H9 (cell line): Measurements from ENCODE around the gene CDH18. TPM values are rescaled to one million over a fixed set of nuclear protein-coding genes. Genes with fewer than 3 reads are reported as not detected.

Experiments used
- DNase-seq: peaks from one replicate; pipeline ENCODE4 v3.0.0-alpha.2; 2017
- H2AFZ ChIP-seq: one replicate; pipeline ENCODE4 v1.6.1; 2013; ENCODE audit warnings: mild to moderate bottlenecking, low read length, control low read depth, moderate library complexity
- H2AK5ac ChIP-seq: 2 replicates; pipeline ENCODE4 v1.6.1; 2013; ENCODE audit warnings: low read length, control low read depth, mixed read lengths; ENCODE audit not compliant: insufficient read length
- H2BK120ac ChIP-seq: one replicate; pipeline ENCODE4 v1.6.1; 2013; ENCODE audit warnings: low read depth, mild to moderate bottlenecking, low read length, control low read depth, inconsistent platforms; ENCODE audit not compliant: poor library complexity, severe bottlenecking
- H2BK12ac ChIP-seq: 2 replicates; pipeline ENCODE4 v1.6.1; 2013; ENCODE audit warnings: low read length, control low read depth, mixed read lengths, low read depth; ENCODE audit not compliant: insufficient read length
- H2BK15ac ChIP-seq: 2 replicates; pipeline ENCODE4 v1.6.1; 2013; ENCODE audit warnings: low read depth, low read length, control low read depth
- H2BK20ac ChIP-seq: one replicate; pipeline ENCODE4 v1.6.1; 2013; ENCODE audit warnings: low read depth, mild to moderate bottlenecking, low read length, control low read depth, inconsistent platforms; ENCODE audit not compliant: poor library complexity, severe bottlenecking
- H2BK5ac ChIP-seq: 2 replicates; pipeline ENCODE4 v1.6.1; 2013; ENCODE audit warnings: low read length, control low read depth, mixed read lengths; ENCODE audit not compliant: insufficient read length
- H3K14ac ChIP-seq: 2 replicates; pipeline ENCODE4 v1.6.1; 2013; ENCODE audit warnings: low read length, control low read depth; ENCODE audit not compliant: insufficient read depth
- H3K18ac ChIP-seq: 2 replicates; pipeline ENCODE4 v1.6.1; 2013; ENCODE audit warnings: low read depth, mild to moderate bottlenecking, mixed read lengths, low read length, control low read depth; ENCODE audit not compliant: insufficient read length
- H3K23ac ChIP-seq: 2 replicates; pipeline ENCODE4 v1.6.1; 2013; ENCODE audit warnings: low read length, control low read depth, mixed read lengths, low read depth; ENCODE audit not compliant: insufficient read length
- H3K23me2 ChIP-seq: 2 replicates; pipeline ENCODE4 v1.6.1; 2013; ENCODE audit warnings: low read depth, mild to moderate bottlenecking, mixed read lengths, low read length, control low read depth; ENCODE audit not compliant: insufficient read length, poor library complexity, severe bottlenecking
- H3K27ac ChIP-seq: 2 replicates; pipeline ENCODE4 v1.5.1; 2013; ENCODE audit warnings: low read length, control low read depth, mixed read lengths, low read depth; ENCODE audit not compliant: insufficient read length
- H3K27me3 ChIP-seq: 2 replicates; pipeline ENCODE4 v1.6.1; 2013; ENCODE audit warnings: low read length, control low read depth, inconsistent platforms; ENCODE audit not compliant: insufficient read depth
- H3K4ac ChIP-seq: 2 replicates; pipeline ENCODE4 v1.6.1; 2013; ENCODE audit warnings: low read depth, mild to moderate bottlenecking, control low read depth, inconsistent platforms, low read length, moderate library complexity
- H3K4me1 ChIP-seq: 2 replicates; pipeline ENCODE4 v1.6.1; 2013; ENCODE audit warnings: low read length, control low read depth, inconsistent platforms; ENCODE audit not compliant: insufficient read depth
- H3K4me2 ChIP-seq: 2 replicates; pipeline ENCODE4 v1.6.1; 2013; ENCODE audit warnings: low read length, control low read depth, mixed read lengths; ENCODE audit not compliant: insufficient read length, insufficient read depth
- H3K56ac ChIP-seq: 2 replicates; pipeline ENCODE4 v1.6.1; 2013; ENCODE audit warnings: low read depth, mild to moderate bottlenecking, mixed read lengths, low read length, control low read depth; ENCODE audit not compliant: insufficient read length
- H3K79me1 ChIP-seq: 2 replicates; pipeline ENCODE4 v1.6.1; 2013; ENCODE audit warnings: low read depth, mild to moderate bottlenecking, moderate library complexity, low read length, control low read depth, inconsistent platforms; ENCODE audit not compliant: insufficient read depth, poor library complexity, severe bottlenecking
- H3K79me2 ChIP-seq: 2 replicates; pipeline ENCODE4 v1.6.1; 2013; ENCODE audit warnings: low read length, control low read depth, inconsistent platforms; ENCODE audit not compliant: insufficient read depth
- H3K9ac ChIP-seq: 2 replicates; pipeline ENCODE4 v1.6.1; 2013; ENCODE audit warnings: low read length, control low read depth, mixed read lengths; ENCODE audit not compliant: insufficient read length; ENCODE audit errors: extremely low read depth
- H3K9me3 ChIP-seq: one replicate; pipeline ENCODE4 v1.6.1; 2013; ENCODE audit warnings: low read depth, low read length, inconsistent platforms; ENCODE audit not compliant: control insufficient read depth
- H3T11ph ChIP-seq: one replicate; pipeline ENCODE4 v1.6.1; 2013; ENCODE audit warnings: mild to moderate bottlenecking, low read length, control low read depth, inconsistent platforms
- H4K20me1 ChIP-seq: one replicate; pipeline ENCODE4 v1.6.1; 2013; ENCODE audit not compliant: control insufficient read depth, insufficient read length, insufficient read depth
- H4K5ac ChIP-seq: 2 replicates; pipeline ENCODE4 v1.6.1; 2013; ENCODE audit warnings: low read depth, mild to moderate bottlenecking, mixed read lengths, low read length, control low read depth; ENCODE audit not compliant: insufficient read length
- H4K8ac ChIP-seq: replicated peaks from 2 replicates; pipeline ENCODE4 v1.6.1; 2013; ENCODE audit warnings: low read length, control low read depth, mixed read lengths, low read depth; ENCODE audit not compliant: insufficient read length
- H4K91ac ChIP-seq: 2 replicates; pipeline ENCODE4 v1.6.1; 2013; ENCODE audit warnings: low read depth, mild to moderate bottlenecking, moderate library complexity, mixed read lengths, low read length, control low read depth; ENCODE audit not compliant: insufficient read length
- H3K27ac Mint-ChIP-seq, 3 experiments: 2 replicates in 2 of 3; 3 replicates in 1 of 3; pipeline ENCODE4 v1.8.0; 2020 to 2021; ENCODE audit warnings: mixed read lengths in 3 of 3, mild to moderate bottlenecking in 1 of 3, moderate library complexity in 1 of 3
- H3K27me3 Mint-ChIP-seq: 2 replicates; pipeline ENCODE4 v1.8.0; 2021; ENCODE audit warnings: low read depth, mild to moderate bottlenecking, moderate library complexity, mixed read lengths
- H3K36me3 Mint-ChIP-seq, 3 experiments: 2 replicates in 2 of 3; 3 replicates in 1 of 3; pipeline ENCODE4 v1.8.0; 2020 to 2021; ENCODE audit warnings: low read depth in 3 of 3, mixed read lengths in 3 of 3; ENCODE audit not compliant: insufficient read depth in 1 of 3
- H3K4me1 Mint-ChIP-seq, 2 experiments: 2 replicates each; pipeline ENCODE4 v1.8.0; 2020; ENCODE audit warnings: mixed read lengths in 2 of 2
- H3K4me3 Mint-ChIP-seq, 2 experiments: 2 replicates in 1 of 2; 3 replicates in 1 of 2; pipeline ENCODE4 v1.8.0; 2020 to 2021; ENCODE audit warnings: mild to moderate bottlenecking in 2 of 2, mixed read lengths in 2 of 2, moderate library complexity in 1 of 2
- H3K9me3 Mint-ChIP-seq, 2 experiments: 2 replicates in 1 of 2; 3 replicates in 1 of 2; pipeline ENCODE4 v1.8.0; 2020; ENCODE audit warnings: mild to moderate bottlenecking in 2 of 2, mixed read lengths in 2 of 2, moderate library complexity in 1 of 2
- CTCF ChIP-seq: fragments of 200-600 bp; sonication (generic); conservative IDR thresholded peaks from 3 replicates; pipeline ENCODE4 v1.8.0; 2021; ENCODE audit warnings: antibody characterized with exemption, mild to moderate bottlenecking
- WGBS: extraction: QIAGEN DNeasy Blood & Tissue Kit; methylation state at CpG from one replicate; pipeline ENCODE4 v1.1.7; 2013; ENCODE audit warnings: missing lambda C conversion rate, low lambda C conversion rate, mixed read lengths; ENCODE audit not compliant: insufficient read length; ENCODE audit errors: extremely low coverage; 5-methylcytosine and 5-hydroxymethylcytosine counted together
- total RNA-seq: library from RNA; stranded (reverse); gene quantifications from 2 replicates; pipeline ENCODE4 v1.2.1, GENCODE V29; 2021

CDH18 gene
- total RNA-seq, 1 experiment from 2014 or later: not detected

- no peak overlapping the region for H3K4ac ChIP-seq
- no peak overlapping the region for H4K91ac ChIP-seq
- H3K23me2 ChIP-seq: no peaks in the 10 kb centered on the region
- no peak overlapping the region for H2AFZ ChIP-seq
- Mint-ChIP-seq H3K4me3 (no peak overlapping the region), H3K27me3 (no peaks in the 10 kb centered on the region), H3K9me3 (peaks cover 4% of the 10 kb centered on the region in 2 experiments; a peak in 4 of 5 replicates), H3K36me3 (no peaks in the 10 kb centered on the region), H3K27ac (no peak overlapping the region), H3K4me1 (no peaks in the 10 kb centered on the region)
- no peak overlapping the region for H3K23ac ChIP-seq
- H4K5ac ChIP-seq: no peak overlapping the region
- no peak overlapping the region for H3K18ac ChIP-seq
- H2BK15ac ChIP-seq: no peak overlapping the region
- no CpG with 5 or more reads among the region's 1 CpG for WGBS
- H4K8ac ChIP-seq: no peak overlapping the region
- H3K9me3 ChIP-seq: no peaks in the 10 kb centered on the region
- no peak overlapping the region for H2BK20ac ChIP-seq
- no peak overlapping the region for H3K9ac ChIP-seq
- H3K14ac ChIP-seq: no peak overlapping the region
- no peaks in the 10 kb centered on the region for H3K79me1 ChIP-seq
- no peaks in the 10 kb centered on the region for H3K79me2 ChIP-seq
- no peak overlapping the region for H2BK12ac ChIP-seq
- no peak overlapping the region for H3K27ac ChIP-seq
- H3K56ac ChIP-seq: no peak overlapping the region
- H3K4me1 ChIP-seq: no peaks in the 10 kb centered on the region
- H4K20me1 ChIP-seq: no peaks in the 10 kb centered on the region
- no peak overlapping the region for H3T11ph ChIP-seq
- no peak overlapping the region for H2BK5ac ChIP-seq
- TF ChIP-seq CTCF: no peak
- H2BK120ac ChIP-seq: no peak overlapping the region
- H3K4me2 ChIP-seq: no peak overlapping the region
- DNase-seq: no peak
- H2AK5ac ChIP-seq: no peak overlapping the region
- no peaks in the 10 kb centered on the region for H3K27me3 ChIP-seq
Observed at GRCh38 chr5:19534751-19535150, 453.2 kb downstream of the CDH18 start.
